ENCODE measurements around the gene EIF4G3.
"Not testable (repeated sequence)": the region's sequence is repeated elsewhere in the genome, so short reads cannot be mapped to it uniquely, and the experiment has no call there.

Gene EIF4G3

DNA sequence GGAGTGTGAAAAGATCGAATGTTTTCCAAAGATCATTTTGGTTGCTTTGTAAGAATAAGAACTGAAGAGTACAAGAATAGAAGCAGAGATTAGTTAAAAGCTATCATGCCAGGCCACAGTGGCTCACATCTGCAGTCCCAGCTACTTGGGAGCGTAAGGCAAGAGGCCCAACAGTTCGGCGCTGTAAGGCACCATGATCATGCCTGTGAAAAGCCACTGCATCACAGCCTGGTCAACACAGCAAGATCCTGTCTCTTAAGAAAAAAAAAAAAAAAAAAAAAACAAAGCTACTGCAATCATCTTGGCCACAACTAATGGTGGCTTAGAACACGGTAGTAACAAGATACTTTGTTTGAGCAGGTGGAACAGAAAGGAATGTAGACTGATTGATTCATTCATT lies 116.2 kb downstream of the EIF4G3 start:
- no peak for DNase-seq

GRCh38 chr1:21059021-21059420 lies 117.7 kb downstream of the EIF4G3 start:
- DNase-seq = no peak

DNA sequence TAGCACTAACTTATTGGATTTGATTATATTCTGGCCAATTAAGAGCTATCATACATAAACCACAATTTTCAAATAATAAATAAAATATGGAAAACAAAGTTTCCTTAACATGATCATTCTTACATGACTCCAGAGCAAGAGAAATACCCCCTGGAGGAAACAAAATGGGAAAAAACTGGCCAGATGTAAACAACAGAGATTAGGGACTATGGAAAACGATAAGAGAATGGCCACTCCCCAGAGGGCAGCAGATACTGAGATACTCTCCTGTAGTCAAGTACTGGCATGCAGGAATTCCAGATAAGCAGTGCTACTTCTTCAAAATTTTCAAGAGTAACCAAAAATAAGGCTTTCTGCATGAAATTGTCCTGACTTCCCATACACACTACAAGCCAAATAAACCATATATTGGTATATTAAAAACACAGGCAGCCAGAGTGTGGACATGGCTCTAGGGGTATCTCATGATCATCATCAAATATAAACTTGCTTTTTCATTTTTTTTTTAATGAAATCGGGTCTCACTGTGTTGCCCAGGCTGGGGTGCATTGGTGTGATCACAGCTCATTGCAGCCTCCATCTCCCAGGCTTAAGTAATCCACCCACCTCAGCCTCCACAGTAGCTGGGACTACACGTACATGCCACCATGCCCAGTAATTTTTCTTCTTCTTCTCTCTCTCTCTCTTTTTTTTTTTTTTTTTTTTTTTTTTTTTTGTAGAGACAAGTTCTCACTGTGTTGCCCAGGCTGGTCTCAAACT lies 118.5 kb downstream of the EIF4G3 start:
- no peak for DNase-seq

DNA sequence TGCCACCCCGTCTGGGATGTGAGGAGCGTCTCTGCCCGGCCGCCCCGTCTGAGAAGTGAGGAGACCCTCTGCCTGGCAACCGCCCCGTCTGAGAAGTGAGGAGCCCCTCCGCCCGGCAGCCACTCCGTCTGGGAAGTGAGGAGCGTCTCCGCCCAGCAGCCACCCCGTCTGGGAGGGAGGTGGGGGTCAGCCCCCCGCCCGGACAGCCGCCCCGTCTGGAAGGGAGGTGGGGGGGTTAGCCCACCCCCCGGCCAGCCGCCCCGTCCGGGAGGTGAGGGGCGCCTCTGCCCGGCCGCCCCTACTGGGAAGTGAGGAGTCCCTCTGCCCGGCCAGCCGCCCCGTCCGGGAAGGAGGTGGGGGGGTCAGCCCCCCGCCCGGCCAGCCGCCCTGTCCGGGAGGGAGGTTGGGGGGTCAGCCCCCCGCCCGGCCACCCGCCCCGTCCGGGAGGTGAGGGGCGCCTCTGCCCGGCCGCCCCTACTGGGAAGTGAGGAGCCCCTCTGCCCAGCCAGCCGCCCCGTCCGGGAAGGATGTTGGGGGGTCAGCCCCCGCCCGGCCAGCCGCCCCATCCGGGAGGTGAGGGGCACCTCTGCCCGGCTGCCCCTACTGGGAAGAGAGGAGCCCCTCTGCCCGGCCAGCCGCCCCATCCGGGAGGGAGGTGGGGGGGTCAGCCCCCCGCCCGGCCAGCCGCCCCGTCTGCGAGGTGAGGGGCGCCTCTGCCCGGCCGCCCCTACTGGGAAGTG lies 123.3 kb downstream of the EIF4G3 start:
- not testable (repeated sequence) for DNase-seq

DNA sequence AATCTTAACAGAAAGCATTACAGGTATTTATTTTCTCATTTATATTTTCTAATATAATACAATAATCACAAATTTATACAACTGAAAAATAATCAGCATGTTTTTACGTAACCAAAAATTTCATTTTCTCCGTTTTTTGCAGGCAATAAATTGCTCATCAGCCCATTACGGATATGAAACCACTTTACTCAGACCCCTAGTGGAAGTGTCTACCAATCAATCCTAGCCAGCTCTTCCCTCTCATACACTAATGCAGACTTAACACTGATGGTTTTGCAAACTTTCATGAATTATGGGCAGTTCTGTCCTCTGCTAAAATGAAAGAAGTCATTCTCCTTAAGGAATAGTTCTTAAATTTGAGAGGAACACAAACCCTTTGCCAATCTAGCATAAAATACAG lies 124.7 kb downstream of the EIF4G3 start:
- no peak for DNase-seq

DNA sequence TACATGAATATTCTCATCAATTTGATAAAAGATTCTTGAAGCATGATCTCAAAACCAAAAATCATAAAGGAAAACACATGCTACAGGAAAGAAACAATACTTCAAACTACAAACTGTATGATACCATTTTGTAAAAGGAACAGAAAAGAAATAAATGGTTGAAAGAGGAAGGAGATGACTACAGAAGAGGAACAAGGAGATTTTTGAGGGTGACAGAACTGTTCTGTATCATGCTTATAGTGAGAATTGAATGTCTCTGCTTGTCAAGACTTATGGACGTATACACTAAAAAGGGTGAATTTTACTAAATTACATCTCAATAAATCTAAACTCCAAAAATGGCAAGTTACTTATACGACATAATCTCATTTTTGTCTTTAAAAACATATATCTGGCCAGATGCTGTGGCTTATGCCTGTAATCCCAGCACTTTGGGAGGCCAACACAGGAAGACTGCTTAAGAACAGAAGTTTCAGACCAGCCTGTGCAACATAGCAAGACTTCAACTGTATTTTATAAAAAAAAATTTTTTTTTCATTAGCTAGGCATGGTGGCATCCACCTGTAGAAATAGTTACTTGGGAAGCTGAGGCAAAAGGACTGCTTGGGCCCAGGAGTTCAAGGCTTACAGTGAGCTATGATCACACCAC lies 125.4 kb downstream of the EIF4G3 start:
- DNase-seq = no peak

- no peak for DNase-seq
These were observed 126.7 kb downstream of the EIF4G3 start for GRCh38 chr1:21050031-21050430.

GRCh38 chr1:21048462-21048861 lies 128.2 kb downstream of the EIF4G3 start:
- no peak for DNase-seq

- DNase-seq = no peak
These were observed 130.6 kb downstream of the EIF4G3 start for GRCh38 chr1:21046132-21046531.

- no peak for DNase-seq
These were observed 131.3 kb downstream of the EIF4G3 start for GRCh38 chr1:21045351-21045750.

DNA sequence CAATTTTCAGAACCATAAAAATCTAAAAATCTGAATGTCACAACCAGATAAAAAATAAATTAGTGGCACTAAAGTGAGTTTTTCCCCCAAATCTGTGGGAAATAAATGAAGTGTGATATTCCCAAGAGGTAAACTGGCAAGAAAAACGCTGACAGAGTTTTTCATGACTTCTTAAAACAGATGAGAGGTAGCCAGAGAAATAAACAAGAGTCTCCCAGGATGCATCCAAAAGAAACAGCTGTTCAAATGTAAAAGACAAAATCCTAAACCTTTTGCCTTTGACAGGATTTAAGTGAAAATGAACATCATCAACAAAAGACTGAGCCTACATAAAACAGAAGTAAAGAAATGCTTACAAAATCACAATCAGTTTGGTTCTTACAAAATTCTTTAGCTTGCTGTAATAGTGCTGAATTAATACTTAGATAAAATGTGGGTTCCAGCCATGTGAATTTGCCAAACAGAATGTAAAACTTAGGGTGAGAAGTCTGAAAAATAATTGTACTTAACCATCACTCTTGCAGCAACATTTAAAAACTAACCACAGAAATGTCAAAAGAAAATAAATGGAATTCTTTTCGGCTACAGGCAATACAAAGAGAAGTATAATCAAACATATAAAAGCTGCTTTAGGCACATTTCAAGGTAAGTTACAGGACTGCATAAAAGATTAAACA lies 133.6 kb downstream of the EIF4G3 start:
- no peak for DNase-seq

DNA sequence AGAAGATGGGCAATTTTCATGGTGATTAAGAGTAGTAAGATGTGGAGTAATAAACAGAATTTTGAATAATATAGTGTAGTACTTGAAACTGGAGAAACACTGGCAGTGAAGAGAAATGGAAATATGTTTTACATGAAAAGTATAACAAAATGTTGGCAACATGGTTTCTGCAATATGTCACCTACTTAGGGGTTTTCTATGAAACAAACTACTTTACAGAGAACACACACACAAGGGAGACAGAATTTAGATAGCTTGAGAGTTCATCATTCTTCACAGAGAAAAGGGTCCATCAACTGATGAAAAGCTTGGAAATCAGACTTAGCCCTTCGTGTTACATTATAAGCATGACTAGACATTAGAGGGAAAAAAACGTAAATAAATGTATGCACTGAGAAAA lies 135.2 kb downstream of the EIF4G3 start:
- DNase-seq = no peak

DNA sequence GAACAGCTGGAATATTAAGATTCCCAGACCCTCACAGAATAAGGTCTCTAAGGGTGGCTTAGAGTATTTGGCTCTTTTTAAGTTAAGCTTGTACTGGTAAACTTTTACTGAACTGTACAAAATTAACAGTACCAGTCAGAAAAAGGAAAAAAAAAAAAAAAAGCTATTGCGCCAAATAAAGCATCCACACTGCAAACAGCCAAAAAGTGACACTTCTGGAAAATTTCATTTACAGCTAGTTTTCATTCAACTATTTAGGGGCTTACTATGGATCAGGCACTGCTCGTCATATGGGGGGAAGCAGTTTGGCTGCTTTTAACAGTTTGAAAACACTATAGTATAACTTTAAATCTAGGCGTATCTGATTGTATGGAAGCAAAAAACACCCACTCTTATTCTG lies 139.6 kb downstream of the EIF4G3 start:
- no peak for DNase-seq

- DNase-seq = no peak
These were observed 140.9 kb downstream of the EIF4G3 start for GRCh38 chr1:21035794-21036193.

GRCh38 chr1:21034725-21035628 lies 141.7 kb downstream of the EIF4G3 start:
- DNase-seq = no peak

DNA sequence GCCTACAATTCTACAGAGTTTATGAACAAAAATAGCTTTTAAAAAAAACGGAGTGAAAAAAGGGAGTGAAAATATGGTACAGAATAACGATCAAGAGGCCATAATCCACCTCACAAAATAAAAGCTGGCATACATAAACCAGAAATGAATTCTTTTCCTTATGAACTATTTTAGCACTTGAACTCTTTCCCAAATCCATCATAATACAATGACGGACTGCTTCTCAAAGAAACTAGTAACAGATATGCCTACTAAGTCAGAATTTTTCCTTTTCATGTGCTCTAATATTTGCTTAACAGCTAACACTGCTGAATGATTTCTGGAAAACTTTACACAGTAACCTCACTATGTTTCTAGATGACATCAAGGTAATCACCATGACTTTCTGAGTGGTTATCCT lies 144.0 kb downstream of the EIF4G3 start:
- no peak for DNase-seq

- no peak for DNase-seq
These were observed 146.5 kb downstream of the EIF4G3 start for GRCh38 chr1:21030181-21030580.

- no peak for DNase-seq
These were observed 148.1 kb downstream of the EIF4G3 start for GRCh38 chr1:21028520-21029145.

DNA sequence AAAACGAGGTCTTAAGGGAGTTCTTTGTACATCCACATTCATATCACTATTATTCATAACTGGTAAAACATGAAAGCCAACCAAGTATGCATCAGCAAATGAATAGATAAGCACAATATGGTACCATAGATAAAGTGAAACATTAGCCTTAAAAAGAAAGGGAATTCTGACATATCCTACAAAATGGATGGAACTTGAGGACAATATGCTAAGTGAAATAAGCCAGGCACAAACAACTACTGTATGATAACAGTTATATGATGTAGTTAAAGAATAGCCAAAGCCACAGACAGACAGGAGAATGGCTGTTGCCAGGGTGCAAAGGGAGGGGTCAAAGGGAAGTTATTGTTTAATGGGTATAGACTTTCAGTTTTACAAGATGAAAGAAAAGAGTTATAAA lies 148.9 kb downstream of the EIF4G3 start:
- DNase-seq = no peak

GRCh38 chr1:21024918-21025317 lies 151.8 kb downstream of the EIF4G3 start:
- no peak for DNase-seq

DNA sequence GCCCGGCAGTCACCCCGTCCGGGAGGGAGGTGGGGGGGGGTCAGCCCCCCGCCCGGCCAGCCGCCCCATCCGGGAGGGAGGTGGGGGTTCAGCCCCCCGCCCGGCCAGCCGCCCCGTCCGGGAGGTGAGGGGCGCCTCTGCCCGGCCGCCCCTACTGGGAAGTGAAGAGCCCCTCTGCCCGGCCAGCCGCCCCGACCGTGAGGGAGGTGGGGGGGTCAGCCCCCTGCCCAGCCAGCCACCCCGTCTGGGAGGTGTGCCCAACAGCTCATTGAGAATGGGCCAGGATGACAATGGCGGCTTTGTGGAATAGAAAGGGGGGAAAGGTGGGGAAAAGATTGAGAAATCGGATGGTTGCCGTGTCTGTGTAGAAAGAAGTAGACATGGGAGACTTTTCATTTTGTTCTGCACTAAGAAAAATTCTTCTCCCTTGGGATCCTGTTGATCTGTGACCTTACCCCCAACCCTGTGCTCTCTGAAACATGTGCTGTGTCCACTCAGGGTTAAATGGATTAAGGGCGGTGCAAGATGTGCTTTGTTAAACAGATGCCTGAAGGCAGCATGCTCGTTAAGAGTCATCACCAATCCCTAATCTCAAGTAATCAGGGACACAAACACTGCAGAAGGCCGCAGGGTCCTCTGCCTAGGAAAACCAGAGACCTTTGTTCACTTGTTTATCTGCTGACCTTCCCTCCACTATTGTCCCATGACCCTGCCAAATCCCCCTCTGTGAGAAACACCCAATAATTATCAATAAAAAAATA lies 152.4 kb downstream of the EIF4G3 start:
- DNase-seq = not testable (repeated sequence)
